Endothelial cell of umbilical vein (primary cell): ENCODE measurements around the gene SLC23A2. TPM values are rescaled to one million over a fixed set of nuclear protein-coding genes. Genes with fewer than 3 reads are reported as not detected.

Experiments used
- BruUV-seq: library from RNA; stranded (reverse); fragments of 400-500 nt; replicated peaks from 2 replicates; lab custom pipeline; 2021; lab: Mats Ljungman, UMichigan
- CTCF ChIA-PET: fragments of 300-600, 350-600 bp; sonication (Branson Sonifier 250); formaldehyde crosslinking; loops from one replicate; lab custom pipeline; 2021; ENCODE audit warnings: antibody characterized with exemption, inconsistent platforms; lab: Charles Lee
- POLR2A ChIA-PET: fragments of 300-600, 350-600 bp; sonication (Branson Sonifier 250); formaldehyde crosslinking; loops from one replicate; lab custom pipeline; 2021; ENCODE audit warnings: antibody characterized with exemption, inconsistent platforms; lab: Charles Lee
- DNase-seq: peaks from one replicate; pipeline ENCODE4 v3.0.0-alpha.2; 2011; ENCODE audit warnings: low read depth, low spot score
- FAIRE-seq: peaks from 2 replicates; lab custom pipeline; 2011; peaks lifted over from hg19 to GRCh38; lab: Jason Lieb, UNC
- H2AFZ ChIP-seq: 2 replicates; pipeline ENCODE4 v1.6.0; 2012; ENCODE audit warnings: low read depth, low read length, control low read depth, inconsistent platforms
- H3K27ac ChIP-seq: 2 replicates; pipeline ENCODE4 v1.5.1; 2011; ENCODE audit warnings: low read depth, mild to moderate bottlenecking, control low read depth, low read length, moderate library complexity; ENCODE audit not compliant: insufficient read depth
- H3K27me3 ChIP-seq, 2 experiments: 2 replicates each; pipeline versions ENCODE4 v1.6.0 to v1.6.1; 2011; ENCODE audit warnings: low read length in 2 of 2, mixed read lengths in 1 of 2; ENCODE audit not compliant: control insufficient read depth in 2 of 2, insufficient read depth in 2 of 2
- H3K36me3 ChIP-seq, 2 experiments: 2 replicates in 1 of 2; 3 replicates in 1 of 2; pipeline ENCODE4 v1.5.1; 2011; ENCODE audit warnings: low read length in 2 of 2, mild to moderate bottlenecking in 1 of 2, moderate library complexity in 1 of 2; ENCODE audit not compliant: control insufficient read depth in 2 of 2, insufficient read depth in 2 of 2; ENCODE audit errors: extremely low read depth in 1 of 2
- H3K4me1 ChIP-seq: 3 replicates; pipeline ENCODE4 v1.5.1; 2011; ENCODE audit warnings: mild to moderate bottlenecking, low read length; ENCODE audit not compliant: control insufficient read depth, insufficient read depth; ENCODE audit errors: extremely low read depth
- H3K4me2 ChIP-seq: 2 replicates; pipeline ENCODE4 v1.6.1; 2011; ENCODE audit warnings: low read length, control low read depth, mixed read lengths; ENCODE audit not compliant: insufficient read depth
- H3K4me3 ChIP-seq, 3 experiments: fragments of 200-600 bp in 1 of 3; sonication (generic), shearing (Covaris generic) in 1 of 3; replicated peaks in 1 of 3; 2 replicates each; pipeline ENCODE4 v1.5.1; 2011 to 2016; ENCODE audit warnings: control low read depth in 3 of 3, low read length in 3 of 3, mild to moderate bottlenecking in 2 of 3, inconsistent platforms in 1 of 3, low read depth in 1 of 3, moderate library complexity in 1 of 3; ENCODE audit not compliant: insufficient read depth in 1 of 3
- H3K79me2 ChIP-seq: 2 replicates; pipeline ENCODE4 v1.6.0; 2012; ENCODE audit warnings: low read length, inconsistent platforms; ENCODE audit not compliant: control insufficient read depth, insufficient read depth
- H3K9ac ChIP-seq: replicated peaks from 2 replicates; pipeline ENCODE3; 2011; ENCODE audit warnings: low read length, control low read depth; ENCODE audit not compliant: insufficient read depth; ENCODE audit errors: extremely low read depth
- H3K9me1 ChIP-seq: replicated peaks from 3 replicates; pipeline ENCODE4 v1.6.0; 2011; ENCODE audit warnings: mild to moderate bottlenecking, low read length; ENCODE audit not compliant: control insufficient read depth, insufficient read depth; ENCODE audit errors: extremely low read depth
- H3K9me3 ChIP-seq: replicated peaks from 2 replicates; pipeline ENCODE4 v1.5.1; 2012; ENCODE audit warnings: low read length, inconsistent platforms; ENCODE audit not compliant: control insufficient read depth, insufficient read depth
- H4K20me1 ChIP-seq: replicated peaks from 2 replicates; pipeline ENCODE3; 2011; ENCODE audit warnings: mild to moderate bottlenecking, low read length; ENCODE audit not compliant: control insufficient read depth, insufficient read depth; ENCODE audit errors: extremely low read depth
- FOS ChIP-seq: IDR thresholded peaks from 2 replicates; pipeline ENCODE4 v1.6.1; 2011; ENCODE audit warnings: mild to moderate bottlenecking, low read length, moderate library complexity, borderline replicate concordance; ENCODE audit not compliant: insufficient read depth
- GATA2 ChIP-seq: IDR thresholded peaks from 2 replicates; pipeline ENCODE4 v1.7.0; 2011; ENCODE audit warnings: low read depth, mild to moderate bottlenecking, moderate library complexity, mixed read lengths, low read length; ENCODE audit not compliant: insufficient read length, insufficient read depth
- POLR2A ChIP-seq: IDR thresholded peaks from 2 replicates; pipeline ENCODE4 v1.6.1; 2012; ENCODE audit warnings: low read depth, mild to moderate bottlenecking, control low read depth, low read length
- dilution Hi-C: fragments of 300-500 bp; cut with MboI; formaldehyde crosslinking; loops from one replicate; pipeline ENCODE4 v1.15.0; 2019; ENCODE audit warnings: low sequenced_read_pairs; ENCODE audit not compliant: extremely low pct_ligation_motif_present
- intact Hi-C: fragments of 100-400 bp; cut with micrococcal nuclease; formaldehyde crosslinking; loops from one replicate; pipeline ENCODE4 v1.10.0; 2022
- polyA plus RNA-seq, 4 experiments: library from polyadenylated mRNA; depleted of rRNA in 3 of 4; stranded (reverse) in 3 of 4; unstranded in 1 of 4; fragments of >200 nt; gene quantifications; 2 replicates each; pipeline versions ENCODE4 v1.2.1 to v1.2.3, GENCODE V29; 2011 to 2012; ENCODE audit warnings: missing spikeins in 1 of 4
- total RNA-seq: library from RNA; stranded (reverse); gene quantifications from 2 replicates; pipeline ENCODE4 v1.2.3, GENCODE V29; 2021
- TF ChIP-seq, protein P1 (sequence below): IDR thresholded peaks from 2 replicates; pipeline ENCODE4 v1.6.1; 2011; ENCODE audit not compliant: insufficient read depth, insufficient read length
- TF ChIP-seq, protein P2 (sequence below), 2 donors: IDR thresholded peaks; 1 replicate in 1 of 2; 2 replicates in 1 of 2; pipeline ENCODE4 v1.5.1; 2011; ENCODE audit warnings: low read length in 2 of 2, mild to moderate bottlenecking in 2 of 2, moderate library complexity in 2 of 2, control low read depth in 1 of 2, inconsistent platforms in 1 of 2, low read depth in 1 of 2; ENCODE audit not compliant: insufficient read depth in 1 of 2; ENCODE audit errors: extremely low read depth in 1 of 2

The SLC23A2 gene
- total and polyA plus RNA-seq, 2 donors (not counting 3 experiments of a cell fraction or from before 2014, with no cell fraction given) = 24.4 to 24.5 TPM

DNA sequence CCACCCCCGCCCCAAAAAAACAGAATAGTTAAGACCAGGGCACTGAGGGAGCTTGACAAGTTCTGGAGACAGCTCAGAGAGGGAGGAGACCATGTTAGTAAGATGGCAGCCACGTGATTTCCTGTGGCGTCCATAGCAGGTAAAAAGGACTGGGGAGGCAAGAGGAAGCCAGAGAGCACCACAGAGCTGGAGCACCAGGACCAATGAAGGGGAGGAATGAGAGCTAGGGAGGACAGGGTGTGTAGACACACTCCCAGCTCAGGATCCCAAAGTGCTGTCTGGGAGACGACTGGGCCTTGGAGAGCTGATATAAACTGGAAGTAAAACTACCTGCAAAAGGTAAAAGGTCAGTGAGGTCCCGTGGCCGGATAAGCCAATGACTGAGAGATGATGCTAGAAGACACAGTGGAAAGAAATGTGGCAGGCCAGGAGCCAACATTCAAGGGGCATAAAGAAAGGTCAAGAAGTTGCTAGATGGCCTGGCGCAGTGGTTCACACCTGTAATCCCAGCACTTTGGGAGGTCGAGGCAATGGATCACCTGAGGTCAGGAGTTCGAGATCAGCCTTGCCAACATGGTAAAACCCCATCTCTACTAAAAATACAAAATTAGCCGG lies 39.0 kb downstream of the SLC23A2 start:
- TF ChIP-seq, protein P1, sequence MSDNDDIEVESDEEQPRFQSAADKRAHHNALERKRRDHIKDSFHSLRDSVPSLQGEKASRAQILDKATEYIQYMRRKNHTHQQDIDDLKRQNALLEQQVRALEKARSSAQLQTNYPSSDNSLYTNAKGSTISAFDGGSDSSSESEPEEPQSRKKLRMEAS = no peak
- no peak for TF ChIP-seq POLR2A
- TF ChIP-seq, protein P2, sequence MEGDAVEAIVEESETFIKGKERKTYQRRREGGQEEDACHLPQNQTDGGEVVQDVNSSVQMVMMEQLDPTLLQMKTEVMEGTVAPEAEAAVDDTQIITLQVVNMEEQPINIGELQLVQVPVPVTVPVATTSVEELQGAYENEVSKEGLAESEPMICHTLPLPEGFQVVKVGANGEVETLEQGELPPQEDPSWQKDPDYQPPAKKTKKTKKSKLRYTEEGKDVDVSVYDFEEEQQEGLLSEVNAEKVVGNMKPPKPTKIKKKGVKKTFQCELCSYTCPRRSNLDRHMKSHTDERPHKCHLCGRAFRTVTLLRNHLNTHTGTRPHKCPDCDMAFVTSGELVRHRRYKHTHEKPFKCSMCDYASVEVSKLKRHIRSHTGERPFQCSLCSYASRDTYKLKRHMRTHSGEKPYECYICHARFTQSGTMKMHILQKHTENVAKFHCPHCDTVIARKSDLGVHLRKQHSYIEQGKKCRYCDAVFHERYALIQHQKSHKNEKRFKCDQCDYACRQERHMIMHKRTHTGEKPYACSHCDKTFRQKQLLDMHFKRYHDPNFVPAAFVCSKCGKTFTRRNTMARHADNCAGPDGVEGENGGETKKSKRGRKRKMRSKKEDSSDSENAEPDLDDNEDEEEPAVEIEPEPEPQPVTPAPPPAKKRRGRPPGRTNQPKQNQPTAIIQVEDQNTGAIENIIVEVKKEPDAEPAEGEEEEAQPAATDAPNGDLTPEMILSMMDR (IDR thresholded peaks at IDR 0.05; ENCODE audit: extremely low read depth in 1 of 2, insufficient read depth in 1 of 2, low read depth in 1 of 2, low read length in 2 of 2) = no peak
- TF ChIP-seq FOS = no peak

DNA sequence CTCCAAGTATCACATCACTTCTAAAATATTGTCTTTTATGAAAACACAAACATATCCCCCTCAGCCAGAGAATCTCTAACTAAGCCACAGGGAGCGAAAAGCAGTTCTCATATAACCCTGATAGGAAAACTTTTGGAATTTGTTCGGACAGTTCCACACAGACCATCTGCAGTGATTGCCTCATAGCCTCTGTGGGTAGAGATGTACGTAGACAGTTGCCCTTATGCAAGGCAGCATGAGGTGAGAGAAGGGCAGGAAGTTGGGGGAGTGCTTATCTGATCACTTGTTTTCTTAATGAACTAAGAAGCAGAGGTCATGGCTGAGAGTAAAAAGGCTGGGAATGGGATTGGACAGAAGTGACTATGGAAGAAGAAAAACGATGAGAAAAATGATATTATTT lies 39.6 kb downstream of the SLC23A2 start:
- Histone ChIP-seq H3K4me2 (no peak overlapping the region), H3K4me1 (peaks cover 8% of the 10 kb centered on the region), H3K9ac (no peak overlapping the region), H2AFZ (no peak overlapping the region), H3K9me1 (no peaks in the 10 kb centered on the region), H3K36me3 (no peaks in the 10 kb centered on the region), H3K27me3 (no peaks in the 10 kb centered on the region), H3K79me2 (peaks cover 5% of the 10 kb centered on the region), H3K4me3 (no peak overlapping the region), H3K9me3 (no peaks in the 10 kb centered on the region), H4K20me1 (no peaks in the 10 kb centered on the region), H3K27ac (no peak overlapping the region)
- no TSS peak for BruUV-seq
- intact Hi-C loops = no loop called here
- DNase-seq = no peak
- ChIA-PET POLR2A (no interaction called here), CTCF (interaction anchor here (2.2 kb wide), 1 partner anchor 139 kb away, joined by 7 read pairs; no protein-coding TSS in a partner anchor)
- TF ChIP-seq, protein P1 = no peak
- peak; percentile 13 for TF ChIP-seq GATA2
- TF ChIP-seq FOS = no peak
- dilution Hi-C loops = no loop called here
- peak; percentile 4 for FAIRE-seq

More for the DNA sequence above, 39.0 kb downstream of the SLC23A2 start:
- no peaks in the 10 kb centered on the region for H3K9me1 ChIP-seq
- H4K20me1 ChIP-seq = no peaks in the 10 kb centered on the region
- H3K79me2 ChIP-seq = peaks cover 5% of the 10 kb centered on the region
- H3K9ac ChIP-seq = no peak overlapping the region
- H3K27me3 ChIP-seq = no peaks in the 10 kb centered on the region
- H2AFZ ChIP-seq = no peak overlapping the region
- H3K36me3 ChIP-seq = no peaks in the 10 kb centered on the region
- H3K4me3 ChIP-seq = no peak overlapping the region
- BruUV-seq = no TSS peak
- POLR2A ChIA-PET = no interaction called here
- dilution Hi-C loops (no loop called here), intact Hi-C loops (no loop called here)
- peaks cover 8% of the 10 kb centered on the region for H3K4me1 ChIP-seq
- no peak overlapping the region for H3K27ac ChIP-seq
- no peak overlapping the region for H3K4me2 ChIP-seq
- H3K9me3 ChIP-seq = no peaks in the 10 kb centered on the region
- FAIRE-seq = no peak
- no peak for DNase-seq
- CTCF ChIA-PET = interaction anchor here (2.2 kb wide), 1 partner anchor 138 kb away, joined by 7 read pairs; no protein-coding TSS in a partner anchor
